Astrocyte of the spinal cord (primary cell): ENCODE data around the gene ZNF593OS.
A peak's percentile ranks its signal among the peaks of the same experiment; 100 is the strongest.

Source experiments
- DNase-seq: peaks from one replicate; pipeline ENCODE4 v3.0.0; 2011; ENCODE audit warnings: low read depth, low spot score
- H3K4me3 ChIP-seq: 2 replicates; pipeline ENCODE4 v1.5.1; 2011; ENCODE audit warnings: low read depth, mild to moderate bottlenecking, low read length, moderate library complexity
- CTCF ChIP-seq: IDR thresholded peaks from 2 replicates; pipeline ENCODE4 v1.5.1; 2012; ENCODE audit warnings: low read depth, mild to moderate bottlenecking, low read length, inconsistent platforms
- in situ Hi-C: cut with HindIII; loops from 2 replicates; pipeline ENCODE4 v1.10.0; 2017; ENCODE audit warnings: low sequenced_read_pairs

The ZNF593OS gene

DNA sequence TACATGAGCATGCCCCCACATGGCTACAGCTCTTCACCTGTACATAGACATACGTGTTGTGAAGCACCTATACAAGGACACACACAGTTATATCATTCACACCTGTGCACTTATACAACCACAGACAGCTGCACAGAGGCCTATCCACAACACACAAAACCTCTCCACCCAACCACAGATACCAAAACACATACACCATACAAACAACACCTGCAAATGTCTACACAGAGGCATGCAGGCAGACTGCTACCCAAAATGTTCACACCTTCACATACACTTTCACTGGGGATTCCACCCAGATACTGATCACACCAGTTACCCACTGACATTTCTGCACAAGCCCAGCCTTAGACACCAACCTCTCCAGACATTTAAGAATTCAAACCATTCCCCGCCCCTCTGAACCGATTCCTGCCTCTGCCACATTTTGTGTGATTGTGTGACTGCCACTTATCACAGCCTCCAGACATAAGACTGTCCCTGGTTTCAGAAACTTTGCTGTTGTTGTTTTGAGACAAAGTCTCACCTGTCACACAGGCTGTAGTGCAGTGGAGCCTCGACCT is 4.8 kb downstream of the ZNF593OS start:
- no peak overlapping the region for H3K4me3 ChIP-seq
- no peak for TF ChIP-seq CTCF
- in situ Hi-C loops = no loop called here
- no peak for DNase-seq

DNA sequence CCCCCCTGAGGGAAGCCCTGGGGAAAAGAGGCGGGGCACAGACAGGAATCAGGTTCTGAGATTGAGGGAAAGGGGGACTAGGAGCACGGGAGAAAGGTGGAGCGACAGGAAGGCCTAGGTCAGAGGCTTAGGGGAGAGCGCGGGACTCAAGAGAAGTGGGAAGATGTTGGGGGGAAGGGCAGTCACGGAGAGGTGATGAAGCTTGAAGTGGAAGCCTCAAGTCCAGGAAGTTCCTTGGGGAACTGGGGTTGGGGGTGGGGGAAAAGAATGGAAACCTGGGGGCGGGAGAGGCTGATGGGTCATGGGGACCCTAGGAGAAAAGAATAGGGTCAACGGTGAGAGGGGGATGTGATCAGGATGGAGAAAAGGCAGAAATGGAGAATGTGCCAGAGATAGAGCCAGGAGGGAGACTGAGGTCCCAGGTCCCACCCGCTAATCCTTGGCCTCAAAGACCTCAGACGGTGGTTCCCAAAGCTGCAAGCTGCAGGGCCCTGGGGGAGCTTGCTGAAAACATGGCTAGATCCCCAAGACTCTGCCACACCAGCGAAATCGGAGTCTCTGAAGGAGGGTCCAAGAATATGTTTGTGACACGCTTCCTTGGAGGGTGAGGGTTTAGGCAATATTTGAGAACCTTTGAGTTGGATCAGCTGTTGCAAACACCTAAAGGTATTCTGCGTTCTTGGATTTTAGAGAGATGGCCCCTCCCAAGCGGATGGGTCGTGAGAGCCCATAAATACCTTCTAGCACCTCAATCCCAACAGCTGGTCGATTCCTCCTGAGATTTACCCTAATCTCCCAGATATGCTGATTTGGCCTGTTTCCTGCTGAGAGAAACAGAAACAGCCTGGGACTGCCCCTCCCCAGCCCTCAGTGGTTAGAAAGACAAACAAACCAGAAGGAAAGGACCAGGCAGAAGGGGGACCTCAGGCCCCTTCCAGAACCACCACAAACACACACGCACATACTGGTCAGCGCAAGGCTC is 6.5 kb downstream of the ZNF593OS start:
- no peak overlapping the region for H3K4me3 ChIP-seq
- no peak for DNase-seq
- in situ Hi-C loops = no loop called here
- no peak for TF ChIP-seq CTCF

- in situ Hi-C loops = no loop called here
These were observed 7.4 kb downstream of the ZNF593OS start for GRCh38 chr1:26164036-26164860.

GRCh38 chr1:26163684-26164035 is 8.0 kb downstream of the ZNF593OS start:
- no peak for TF ChIP-seq CTCF
- no peak for DNase-seq
- in situ Hi-C loops = no loop called here
- H3K4me3 ChIP-seq = no peak overlapping the region

More at GRCh38 chr1:26164036-26164860, 7.4 kb downstream of the ZNF593OS start:
- DNase-seq = no peak
- TF ChIP-seq CTCF = peak; percentile 46
- peak overlapping the region; percentile 24 for H3K4me3 ChIP-seq

GRCh38 chr1:26162220-26162709 is 9.4 kb downstream of the ZNF593OS start:
- in situ Hi-C loops = no loop called here
- DNase-seq = no peak
- no peak for TF ChIP-seq CTCF
- no peak overlapping the region for H3K4me3 ChIP-seq
